ENCODE measurements around the gene ADAMTS9. TPM values are rescaled to one million over a fixed set of nuclear protein-coding genes. Genes with fewer than 3 reads are reported as not detected.

ADAMTS9 gene
- total and polyA plus RNA-seq, 3 donors from 2014 or later, result 5.1 to 8.1 (median 5.9) TPM

DNA sequence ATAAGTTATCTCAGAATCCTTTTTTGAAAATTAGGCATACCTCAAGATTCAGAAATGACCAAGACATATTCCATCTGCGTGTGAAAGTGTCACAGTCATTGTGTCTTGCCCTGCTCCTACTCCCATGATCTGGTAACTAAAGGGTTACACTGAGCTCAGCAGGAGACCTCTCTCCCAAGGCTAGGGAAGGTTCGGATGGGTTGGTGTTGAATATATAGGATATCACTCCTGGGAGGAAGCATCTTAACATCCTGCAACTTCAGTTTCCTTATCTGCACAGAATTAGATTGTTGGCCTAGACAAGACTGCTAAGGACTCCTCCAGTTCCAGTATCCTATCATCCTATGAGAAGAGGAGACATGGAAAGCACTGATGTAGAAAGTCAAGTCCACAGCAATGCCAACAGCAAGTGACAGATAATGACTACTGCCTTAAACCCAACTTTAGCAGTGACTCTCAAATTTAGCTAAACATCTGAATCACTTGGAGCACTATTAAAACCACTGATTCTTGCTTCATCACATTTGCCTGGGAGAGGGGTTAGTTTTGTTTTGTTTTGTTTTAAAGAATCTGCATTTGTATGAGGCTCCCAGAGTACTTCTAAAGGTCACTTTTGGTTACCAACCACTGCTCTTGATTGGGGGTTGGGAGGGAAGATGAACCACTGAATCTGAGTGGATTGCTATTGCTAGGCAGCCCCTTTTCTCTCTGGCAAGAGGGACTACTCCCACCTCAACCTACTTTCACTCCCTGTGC lies 9.7 kb downstream of the ADAMTS9 start:
- H3K4me3 ChIP-seq, result no peak overlapping the region
- intact Hi-C loops (cut with DNase I; ENCODE audit: low total_unique reads), result no loop called here
- no peaks in the 10 kb centered on the region for H3K4me1 ChIP-seq
- TF ChIP-seq, protein P1, sequence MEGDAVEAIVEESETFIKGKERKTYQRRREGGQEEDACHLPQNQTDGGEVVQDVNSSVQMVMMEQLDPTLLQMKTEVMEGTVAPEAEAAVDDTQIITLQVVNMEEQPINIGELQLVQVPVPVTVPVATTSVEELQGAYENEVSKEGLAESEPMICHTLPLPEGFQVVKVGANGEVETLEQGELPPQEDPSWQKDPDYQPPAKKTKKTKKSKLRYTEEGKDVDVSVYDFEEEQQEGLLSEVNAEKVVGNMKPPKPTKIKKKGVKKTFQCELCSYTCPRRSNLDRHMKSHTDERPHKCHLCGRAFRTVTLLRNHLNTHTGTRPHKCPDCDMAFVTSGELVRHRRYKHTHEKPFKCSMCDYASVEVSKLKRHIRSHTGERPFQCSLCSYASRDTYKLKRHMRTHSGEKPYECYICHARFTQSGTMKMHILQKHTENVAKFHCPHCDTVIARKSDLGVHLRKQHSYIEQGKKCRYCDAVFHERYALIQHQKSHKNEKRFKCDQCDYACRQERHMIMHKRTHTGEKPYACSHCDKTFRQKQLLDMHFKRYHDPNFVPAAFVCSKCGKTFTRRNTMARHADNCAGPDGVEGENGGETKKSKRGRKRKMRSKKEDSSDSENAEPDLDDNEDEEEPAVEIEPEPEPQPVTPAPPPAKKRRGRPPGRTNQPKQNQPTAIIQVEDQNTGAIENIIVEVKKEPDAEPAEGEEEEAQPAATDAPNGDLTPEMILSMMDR (IDR thresholded peaks at IDR 0.05), result no peak
- no peak for TF ChIP-seq POLR2A (IDR thresholded peaks at IDR 0.05)
- WGBS, 2 donors, result 71 to 77% methylated on average over 2 of the region's 2 CpGs
- no peaks in the 10 kb centered on the region for H3K27me3 ChIP-seq
- no peaks in the 10 kb centered on the region for H3K9me3 ChIP-seq
- no peak for DNase-seq
- no peak overlapping the region for H3K27ac ChIP-seq
- no peaks in the 10 kb centered on the region for H3K36me3 ChIP-seq (ENCODE audit: low read depth, missing control alignments)

DNA sequence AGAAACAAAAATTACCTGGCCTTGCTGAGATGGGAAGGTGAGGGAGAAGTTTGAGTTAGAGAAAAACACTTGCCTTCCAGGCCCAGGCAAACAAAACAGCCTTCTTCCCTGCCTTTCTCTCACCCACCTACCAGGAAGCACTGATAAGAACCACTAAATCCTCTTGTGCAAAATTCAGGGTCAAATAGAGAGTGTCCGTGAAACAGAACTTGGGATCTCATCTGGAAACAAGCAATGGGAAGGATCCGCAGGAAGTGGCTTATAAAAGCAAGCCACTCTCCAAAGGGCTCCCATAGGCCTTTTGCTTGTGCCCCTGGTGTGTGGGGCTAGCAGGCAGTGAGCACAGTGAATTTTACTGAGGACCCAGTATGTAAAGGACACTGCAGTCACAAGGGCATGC lies 11.0 kb downstream of the ADAMTS9 start:
- intact Hi-C loops (cut with DNase I; ENCODE audit: low total_unique reads), result no loop called here
- Histone ChIP-seq H3K27me3 (no peaks in the 10 kb centered on the region), H3K9me3 (no peaks in the 10 kb centered on the region), H3K27ac (no peak overlapping the region), H3K36me3 (ENCODE audit: low read depth, missing control alignments) (no peaks in the 10 kb centered on the region), H3K4me3 (no peak overlapping the region), H3K4me1 (no peaks in the 10 kb centered on the region)
- no peak for DNase-seq
- TF ChIP-seq POLR2A (IDR thresholded peaks at IDR 0.05), result no peak
- WGBS, 2 donors, result 53 to 67% methylated on average over 2 of the region's 2 CpGs

DNA sequence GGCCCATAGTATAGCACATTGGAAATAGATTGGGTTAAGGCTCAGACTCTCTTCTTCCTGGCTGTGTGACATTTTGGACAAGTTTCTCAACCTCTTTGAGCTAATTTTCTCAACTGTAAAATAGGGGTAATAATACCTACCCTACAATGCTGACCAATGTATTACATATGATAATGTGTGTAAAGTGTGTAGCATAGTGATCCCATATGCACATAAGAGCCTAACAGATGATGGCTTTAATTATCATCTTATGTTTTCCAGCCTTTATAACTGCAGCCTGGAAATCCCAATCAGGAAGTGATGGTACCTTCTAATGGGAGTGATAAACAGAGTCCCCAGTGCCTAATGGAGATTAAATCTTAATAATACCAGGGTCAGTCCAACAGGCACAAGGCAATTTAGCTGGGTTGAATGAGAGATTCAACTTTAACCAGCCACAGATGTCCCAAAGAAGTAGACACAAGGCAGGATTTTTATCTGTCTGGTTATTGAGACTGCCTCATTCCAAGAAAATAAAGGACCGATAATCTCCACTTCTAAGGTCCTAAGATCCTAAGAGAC lies 12.0 kb downstream of the ADAMTS9 start:
- intact Hi-C loops (cut with DNase I; ENCODE audit: low total_unique reads), result no loop called here
- H3K9me3 ChIP-seq, result no peaks in the 10 kb centered on the region
- TF ChIP-seq, protein P1 (IDR thresholded peaks at IDR 0.05), result no peak
- no peak for TF ChIP-seq POLR2A (IDR thresholded peaks at IDR 0.05)
- no peaks in the 10 kb centered on the region for H3K4me1 ChIP-seq
- no peak for DNase-seq
- no peak overlapping the region for H3K4me3 ChIP-seq
- H3K27me3 ChIP-seq, result no peaks in the 10 kb centered on the region
- H3K27ac ChIP-seq, result no peak overlapping the region
- 68 to 80% methylated on average over 1 of the region's 1 CpG for WGBS, 2 donors
- no peaks in the 10 kb centered on the region for H3K36me3 ChIP-seq (ENCODE audit: low read depth, missing control alignments)

DNA sequence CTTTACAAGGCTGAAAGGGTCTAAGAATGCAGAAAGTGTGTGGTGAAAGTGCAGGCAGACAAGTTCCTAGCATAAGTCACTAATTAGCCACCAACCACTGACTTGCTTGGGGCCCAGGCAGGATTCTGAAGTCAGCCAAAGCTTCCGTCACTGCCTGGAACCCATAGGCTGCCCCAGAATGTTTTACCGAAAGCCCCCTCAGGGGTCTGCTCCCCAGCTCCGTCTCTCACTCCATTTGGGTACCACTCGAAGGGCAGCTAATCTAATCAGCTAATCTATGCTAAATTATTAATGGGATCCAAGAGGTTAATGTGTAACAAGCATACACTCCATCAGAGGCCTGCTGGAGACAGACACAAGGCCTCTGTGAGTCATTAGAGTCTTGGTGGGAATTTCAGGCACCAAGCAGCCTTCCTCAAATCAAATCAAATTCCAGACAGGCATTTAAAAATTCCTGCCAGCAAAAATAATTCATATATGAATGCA lies 13.2 kb downstream of the ADAMTS9 start:
- no peaks in the 10 kb centered on the region for H3K36me3 ChIP-seq (ENCODE audit: low read depth, missing control alignments)
- no peak for DNase-seq
- TF ChIP-seq POLR2A (IDR thresholded peaks at IDR 0.05), result no peak
- H3K4me3 ChIP-seq, result no peak overlapping the region
- 88 to 93% methylated on average over 2 to 4 of the region's 4 CpGs for WGBS, 2 donors
- no peak overlapping the region for H3K27ac ChIP-seq
- intact Hi-C loops (cut with DNase I; ENCODE audit: low total_unique reads), result no loop called here
- no peaks in the 10 kb centered on the region for H3K27me3 ChIP-seq
- no peaks in the 10 kb centered on the region for H3K4me1 ChIP-seq
- H3K9me3 ChIP-seq, result no peaks in the 10 kb centered on the region

DNA sequence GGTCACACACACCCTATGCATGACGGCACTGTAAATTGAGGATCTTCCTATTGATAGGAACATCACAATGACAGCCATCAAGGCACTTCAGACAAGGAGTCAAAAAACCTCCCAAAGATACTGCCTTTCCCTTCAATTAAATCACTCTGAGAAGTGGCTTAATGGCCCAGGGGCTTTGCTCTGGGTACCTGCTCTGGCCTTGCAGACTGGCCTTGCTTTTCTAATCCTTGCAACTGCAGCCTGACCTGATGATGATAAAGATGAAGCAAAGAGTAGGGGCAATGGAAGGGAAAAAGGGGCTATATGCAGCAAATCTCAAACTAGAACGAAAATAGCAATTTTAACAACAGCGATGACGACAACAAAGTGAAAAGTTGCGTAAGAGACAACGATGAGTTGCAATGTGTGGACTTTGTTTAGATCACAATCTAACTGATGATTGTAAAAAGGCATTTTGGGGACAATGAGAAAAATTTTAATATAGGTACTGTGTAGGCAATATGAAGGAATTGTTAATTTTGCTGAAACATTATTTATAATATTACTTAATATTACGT lies 14.6 kb downstream of the ADAMTS9 start:
- Histone ChIP-seq H3K27ac (no peak overlapping the region), H3K27me3 (no peaks in the 10 kb centered on the region), H3K36me3 (ENCODE audit: low read depth, missing control alignments) (no peaks in the 10 kb centered on the region), H3K9me3 (no peaks in the 10 kb centered on the region), H3K4me1 (peaks cover 6% of the 10 kb centered on the region), H3K4me3 (no peak overlapping the region)
- no peak for TF ChIP-seq POLR2A (IDR thresholded peaks at IDR 0.05)
- TF ChIP-seq, protein P1 (IDR thresholded peaks at IDR 0.05), result no peak
- intact Hi-C loops (cut with DNase I; ENCODE audit: low total_unique reads), result no loop called here
- WGBS, 2 donors, result 96% methylated on average over 7 of the region's 7 CpGs
- DNase-seq, result no peak

Data from testis (tissue), 3 donors.